Measurements from ENCODE around the gene TMEM43. TPM values are rescaled to one million over a fixed set of nuclear protein-coding genes. Genes with fewer than 3 reads are reported as not detected.

Gene TMEM43
- total RNA-seq, 6 experiments from 2014 or later = 9.3 to 16.8 (median 14.6) TPM

GRCh38 chr3:14130230-14130629 lies 5.4 kb downstream of the TMEM43 start:
- 83% methylated on average over 4 of the region's 4 CpGs for WGBS (ENCODE audit: insufficient coverage, low coverage, low lambda C conversion rate, missing lambda C conversion rate)
- no peak overlapping the region for H3K27ac ChIP-seq
- ATAC-seq = no peak
- H3K27me3 ChIP-seq = no peaks in the 10 kb centered on the region
- peaks cover 0 to 53% (median 11%) of the 10 kb centered on the region in 4 donors for H3K36me3 ChIP-seq
- no peak overlapping the region for H3K4me3 ChIP-seq
- H3K9me3 ChIP-seq = no peaks in the 10 kb centered on the region
- DNase-seq = peak in 1 of 3 donors; percentile 23
- TF ChIP-seq POLR2A (IDR thresholded peaks at IDR 0.05) (no peak), CTCF (IDR thresholded peaks at IDR 0.05) (no peak)
- intact Hi-C loops (cut with DNase I) = no loop called here
- peaks cover 0 to 15% (median 6%) of the 10 kb centered on the region in 4 donors for H3K4me1 ChIP-seq

GRCh38 chr3:14130707-14131106 lies 5.9 kb downstream of the TMEM43 start:
- intact Hi-C loops (cut with DNase I) = no loop called here
- TF ChIP-seq CTCF (IDR thresholded peaks at IDR 0.05) (no peak), POLR2A (IDR thresholded peaks at IDR 0.05) (no peak)
- peaks cover 0 to 57% (median 11%) of the 10 kb centered on the region in 4 donors for H3K36me3 ChIP-seq
- H3K27ac ChIP-seq = no peak overlapping the region
- WGBS (ENCODE audit: insufficient coverage, low coverage, low lambda C conversion rate, missing lambda C conversion rate) = no CpG with 5 or more reads among the region's 12 CpGs
- H3K4me3 ChIP-seq = no peak overlapping the region
- ATAC-seq (no peak), DNase-seq (peak in 1 of 3 donors; percentile 30)
- peaks cover 0 to 13% (median 5%) of the 10 kb centered on the region in 4 donors for H3K4me1 ChIP-seq
- no peaks in the 10 kb centered on the region for H3K9me3 ChIP-seq
- no peaks in the 10 kb centered on the region for H3K27me3 ChIP-seq

- ATAC-seq (peak; percentile 33 to 62 (median 46)), DNase-seq (no peak)
- 67% methylated on average over 2 of the region's 5 CpGs for WGBS (ENCODE audit: insufficient coverage, low coverage, low lambda C conversion rate, missing lambda C conversion rate)
- intact Hi-C loops (cut with DNase I) = no loop called here
- Histone ChIP-seq H3K36me3 (peaks cover 0 to 62% (median 11%) of the 10 kb centered on the region in 4 donors), H3K27me3 (no peaks in the 10 kb centered on the region), H3K9me3 (no peaks in the 10 kb centered on the region), H3K4me3 (no peak overlapping the region), H3K27ac (no peak overlapping the region), H3K4me1 (peaks cover 0 to 8% (median 3%) of the 10 kb centered on the region in 4 donors)
- TF ChIP-seq CTCF (IDR thresholded peaks at IDR 0.05) (no peak), POLR2A (IDR thresholded peaks at IDR 0.05) (no peak)
These were observed 6.3 kb downstream of the TMEM43 start for GRCh38 chr3:14131134-14131533.

GRCh38 chr3:14132120-14132519 lies 7.3 kb downstream of the TMEM43 start:
- TF ChIP-seq POLR2A (IDR thresholded peaks at IDR 0.05) (no peak), CTCF (IDR thresholded peaks at IDR 0.05) (no peak)
- ATAC-seq = no peak
- WGBS (ENCODE audit: insufficient coverage, low coverage, low lambda C conversion rate, missing lambda C conversion rate) = no CpG with 5 or more reads among the region's 8 CpGs

More at GRCh38 chr3:14132120-14132519, 7.3 kb downstream of the TMEM43 start:
- H3K27me3 ChIP-seq = no peaks in the 10 kb centered on the region
- no peak overlapping the region for H3K4me3 ChIP-seq
- intact Hi-C loops (cut with DNase I) = no loop called here
- no peak for DNase-seq
- peaks cover 0 to 7% (median 3%) of the 10 kb centered on the region in 4 donors for H3K4me1 ChIP-seq
- no peaks in the 10 kb centered on the region for H3K9me3 ChIP-seq
- no peak overlapping the region for H3K27ac ChIP-seq
- H3K36me3 ChIP-seq = peaks cover 0 to 64% (median 11%) of the 10 kb centered on the region in 4 donors
